Activated CD4-positive, alpha-beta T cell treated with anti-CD3 and anti-CD28 coated beads for 36 hours (primary cell): ENCODE measurements around the gene MT1A. TPM values are rescaled to one million over a fixed set of nuclear protein-coding genes. Genes with fewer than 3 reads are reported as not detected.

Experiments
- ATAC-seq: fragments of 200-7000 bp; cut with Tn5 transposase; one replicate; pipeline ENCODE4 v1.10.0; 2021; ENCODE audit warnings: mild to moderate bottlenecking, moderate library complexity
- CTCF ChIA-PET: fragments of 350-600 bp; sonication (Branson Sonifier 250); formaldehyde crosslinking; loops from one replicate; lab custom pipeline; 2021; ENCODE audit warnings: antibody characterized with exemption; lab: Charles Lee
- POLR2A ChIA-PET: fragments of 350-600 bp; sonication (Branson Sonifier 250); formaldehyde crosslinking; loops from one replicate; lab custom pipeline; 2021; ENCODE audit warnings: antibody characterized with exemption, inconsistent platforms; lab: Charles Lee
- DNase-seq: peaks from one replicate; pipeline ENCODE4 v3.0.0-alpha.2; 2020
- H3K27ac Mint-ChIP-seq: one replicate; pipeline ENCODE4 v1.8.0; 2021; ENCODE audit warnings: mixed read lengths
- H3K27me3 Mint-ChIP-seq: one replicate; pipeline ENCODE4 v1.8.0; 2021; ENCODE audit warnings: mixed read lengths
- H3K36me3 Mint-ChIP-seq: one replicate; pipeline ENCODE4 v1.8.0; 2021; ENCODE audit warnings: low read depth, mixed read lengths
- H3K4me1 Mint-ChIP-seq: one replicate; pipeline ENCODE4 v1.8.0; 2021; ENCODE audit warnings: mixed read lengths
- H3K4me3 Mint-ChIP-seq: one replicate; pipeline ENCODE4 v1.8.0; 2021; ENCODE audit warnings: mild to moderate bottlenecking, moderate library complexity, mixed read lengths
- H3K9me3 Mint-ChIP-seq: one replicate; pipeline ENCODE4 v1.8.0; 2021; ENCODE audit warnings: low read depth, mixed read lengths
- intact Hi-C, 2 experiments: fragments of 100-400 bp; cut with DNase I in 1 of 2; cut with micrococcal nuclease in 1 of 2; formaldehyde crosslinking; loops; one replicate each; pipeline versions ENCODE4 v1.14.2 to v1.15.1; 2022 to 2024; cut with DNase I, micrococcal nuclease
- total RNA-seq, 2 experiments: library from RNA; stranded (reverse); gene quantifications; one replicate each; pipeline ENCODE4 v1.2.3, GENCODE V29; 2021

The MT1A gene
- total RNA-seq, 2 experiments from 2014 or later, result 0.74 to 1.1 TPM

- H3K27me3 Mint-ChIP-seq, result peaks cover 57% of the 10 kb centered on the region
- peaks cover 21% of the 10 kb centered on the region for H3K4me1 Mint-ChIP-seq
- no peaks in the 10 kb centered on the region for H3K9me3 Mint-ChIP-seq
- no peak overlapping the region for H3K27ac Mint-ChIP-seq
- POLR2A ChIA-PET, result no interaction called here
- DNase-seq (no peak), ATAC-seq (peak; percentile 48)
- no peak overlapping the region for H3K4me3 Mint-ChIP-seq
- intact Hi-C loops, result no loop called here
- CTCF ChIA-PET, result interaction anchor here (1.2 to 1.8 kb wide), 4 partner anchors 11 to 31 kb away, joined by 4 to 8 read pairs (median 4); no protein-coding TSS in a partner anchor
- H3K36me3 Mint-ChIP-seq, result no peaks in the 10 kb centered on the region
Observed at GRCh38 chr16:56630134-56630533, 8.3 kb upstream of the MT1A start.

DNA sequence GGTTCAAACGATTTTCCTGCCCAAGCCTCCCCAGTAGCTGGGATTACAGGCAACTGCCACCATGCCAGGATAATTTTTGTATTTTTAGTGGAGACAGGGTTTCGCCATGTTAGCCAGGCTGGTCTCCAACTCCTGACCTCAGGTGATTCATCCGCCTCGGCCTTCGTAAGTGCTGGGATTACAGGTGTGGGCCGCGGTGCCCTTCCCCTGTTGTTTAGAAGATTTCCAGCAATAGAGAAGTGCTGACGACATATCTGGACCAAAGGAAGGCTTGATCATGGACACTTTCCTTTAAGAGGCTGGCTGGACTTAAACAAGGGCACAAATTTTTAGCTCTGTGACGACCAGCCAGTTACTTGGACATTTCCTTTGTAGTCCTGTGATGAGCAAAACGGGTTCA is 7.3 kb upstream of the MT1A start:
- no peak for DNase-seq
- POLR2A ChIA-PET, result no interaction called here
- CTCF ChIA-PET, result interaction anchor here (0.9 to 1.8 kb wide), 5 partner anchors 10 to 30 kb away, joined by 3 to 8 read pairs (median 3); no protein-coding TSS in a partner anchor
- intact Hi-C loops, result no loop called here
- Mint-ChIP-seq H3K27ac (no peak overlapping the region), H3K36me3 (no peaks in the 10 kb centered on the region), H3K27me3 (peaks cover 56% of the 10 kb centered on the region), H3K4me1 (peaks cover 20% of the 10 kb centered on the region), H3K9me3 (no peaks in the 10 kb centered on the region), H3K4me3 (no peak overlapping the region)
- ATAC-seq, result no peak

GRCh38 chr16:56631832-56632155 is 6.7 kb upstream of the MT1A start:
- CTCF ChIA-PET, result interaction anchor here (0.9 to 1.2 kb wide), 2 partner anchors 11 to 26 kb away, joined by 3 read pairs; no protein-coding TSS in a partner anchor
- no peaks in the 10 kb centered on the region for H3K9me3 Mint-ChIP-seq
- intact Hi-C loops, result no loop called here
- no peak overlapping the region for H3K27ac Mint-ChIP-seq
- no peaks in the 10 kb centered on the region for H3K36me3 Mint-ChIP-seq
- no peak for ATAC-seq
- H3K4me3 Mint-ChIP-seq, result peak overlapping the region; percentile 37
- H3K4me1 Mint-ChIP-seq, result peaks cover 18% of the 10 kb centered on the region
- POLR2A ChIA-PET, result no interaction called here
- DNase-seq, result no peak
- peaks cover 59% of the 10 kb centered on the region for H3K27me3 Mint-ChIP-seq

DNA sequence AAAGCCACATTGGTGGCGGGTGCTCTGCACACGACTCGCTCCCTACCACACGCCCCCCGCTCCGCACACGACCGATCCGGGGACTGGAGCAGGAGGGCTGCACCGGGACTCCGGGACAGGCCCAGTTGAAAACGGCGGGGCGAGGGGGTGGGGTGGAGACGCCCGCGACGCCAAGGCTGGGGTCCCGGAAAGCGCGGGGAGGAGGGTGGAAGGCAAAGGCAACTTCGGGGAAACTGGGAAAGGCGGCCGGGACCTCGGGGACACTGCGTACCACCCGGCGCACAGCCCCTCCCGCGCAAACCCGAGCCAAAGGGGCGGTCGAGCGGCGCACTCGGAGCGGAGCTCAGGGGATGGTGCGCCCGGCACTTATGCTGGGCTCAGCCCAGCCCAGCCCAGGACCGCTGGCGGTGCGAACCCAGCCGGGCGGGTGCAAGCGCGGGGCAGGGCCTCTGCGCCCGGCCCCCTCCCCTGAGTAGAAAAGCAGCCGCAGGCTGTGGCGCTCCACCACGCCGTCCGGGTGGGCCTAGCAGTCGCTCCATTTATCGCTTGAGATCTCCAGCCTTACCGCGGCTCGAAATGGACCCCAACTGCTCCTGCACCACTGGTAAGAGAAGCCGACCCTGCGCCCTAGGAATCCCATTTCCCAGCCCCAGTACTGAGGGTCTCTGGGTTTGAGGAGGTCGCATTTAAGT is 6.2 kb upstream of the MT1A start, which contains the start of gene MT1M:
Gene MT1M (plus strand): TSS at position 504 of the 692 bp plus-strand sequence. CDS start 73 bp downstream, at position 577.
- ChIA-PET POLR2A (no interaction called here), CTCF (interaction anchor here (1.2 kb wide), 1 partner anchor 27 kb away, joined by 3 read pairs; no protein-coding TSS in a partner anchor)
- H3K27ac Mint-ChIP-seq, result no peak within 1 kb of the TSS
- peak within 1 kb of the TSS; percentile 52 for H3K4me3 Mint-ChIP-seq
- no peaks in the 10 kb centered on the region for H3K36me3 Mint-ChIP-seq
- no peak for ATAC-seq
- intact Hi-C loops, result no loop called here
- no peaks in the 10 kb centered on the region for H3K9me3 Mint-ChIP-seq
- peaks cover 60% of the 10 kb centered on the region for H3K27me3 Mint-ChIP-seq
- DNase-seq, result peak; percentile 22
- H3K4me1 Mint-ChIP-seq, result peaks cover 18% of the 10 kb centered on the region

- CTCF ChIA-PET, result no interaction called here
- no peaks in the 10 kb centered on the region for H3K36me3 Mint-ChIP-seq
- POLR2A ChIA-PET, result no interaction called here
- DNase-seq, result no peak
- ATAC-seq, result no peak
- H3K27me3 Mint-ChIP-seq, result peaks cover 66% of the 10 kb centered on the region
- H3K9me3 Mint-ChIP-seq, result no peaks in the 10 kb centered on the region
- no peak overlapping the region for H3K27ac Mint-ChIP-seq
- H3K4me3 Mint-ChIP-seq, result peak overlapping the region; percentile 52
- H3K4me1 Mint-ChIP-seq, result peaks cover 21% of the 10 kb centered on the region
- intact Hi-C loops, result no loop called here
Observed at GRCh38 chr16:56632848-56633365, 5.6 kb upstream of the MT1A start.

DNA sequence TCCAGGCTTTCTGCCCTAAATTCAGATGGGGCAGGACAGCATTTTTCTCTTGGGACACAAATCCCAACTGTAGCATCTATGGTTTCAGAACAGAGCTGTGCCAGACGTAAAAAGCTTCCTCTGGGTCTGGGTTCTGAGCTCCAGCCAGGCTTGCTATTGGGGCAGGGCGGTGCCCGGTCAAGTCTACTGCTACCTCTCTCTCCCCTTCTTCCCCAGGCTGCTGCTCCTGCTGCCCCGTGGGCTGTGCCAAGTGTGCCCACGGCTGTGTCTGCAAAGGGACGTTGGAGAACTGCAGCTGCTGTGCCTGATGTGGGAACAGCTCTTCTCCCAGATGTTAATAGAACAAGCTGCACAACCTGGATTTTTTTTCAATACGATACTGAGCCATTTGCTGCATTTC is 4.9 kb upstream of the MT1A start:
- DNase-seq (no peak), ATAC-seq (no peak)
- intact Hi-C loops, result no loop called here
- ChIA-PET POLR2A (no interaction called here), CTCF (no interaction called here)
- Mint-ChIP-seq H3K9me3 (no peaks in the 10 kb centered on the region), H3K27ac (no peak overlapping the region), H3K4me3 (no peak overlapping the region), H3K36me3 (no peaks in the 10 kb centered on the region), H3K4me1 (peaks cover 24% of the 10 kb centered on the region), H3K27me3 (peaks cover 69% of the 10 kb centered on the region)

DNA sequence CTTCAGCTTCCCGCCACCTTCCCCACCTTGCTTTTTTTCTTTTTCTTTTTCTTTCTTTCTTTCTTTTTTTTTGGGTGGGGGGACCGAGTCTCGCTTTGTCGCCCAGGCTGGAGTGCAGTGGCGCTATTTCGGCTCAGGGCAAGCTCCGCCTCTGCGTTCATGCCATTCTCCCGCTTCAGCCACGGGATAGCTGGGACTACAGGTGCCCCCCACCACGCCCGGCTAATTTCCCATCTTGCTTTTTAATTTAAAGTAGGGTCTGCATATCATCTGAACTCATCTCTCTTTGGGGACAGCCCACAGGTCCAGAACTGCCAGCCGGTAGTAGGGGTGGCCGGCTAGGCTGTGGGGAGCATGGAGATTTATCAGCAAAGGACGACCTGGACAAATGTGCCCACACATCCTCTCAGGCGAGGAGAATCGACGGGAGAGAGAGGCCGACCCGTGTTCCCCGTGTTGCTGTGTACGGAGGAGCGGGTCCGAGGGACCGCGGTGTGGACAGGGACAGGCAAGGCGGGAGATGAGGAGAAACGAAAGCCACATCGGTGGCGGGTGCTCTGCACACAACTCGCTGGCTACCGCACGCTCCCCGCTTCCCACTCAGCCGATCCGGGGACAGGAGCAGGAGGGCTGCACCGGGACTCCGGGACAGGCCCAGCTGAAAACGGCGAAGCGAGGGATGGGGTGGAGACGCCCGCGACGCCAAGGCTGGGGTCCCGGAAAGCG is 3.6 kb upstream of the MT1A start:
- peaks cover 80% of the 10 kb centered on the region for H3K27me3 Mint-ChIP-seq
- ChIA-PET CTCF (interaction anchor here (1.0 kb wide), 1 partner anchor 13 kb away, joined by 3 read pairs; no protein-coding TSS in a partner anchor), POLR2A (interaction anchor here (0.7 kb wide), 1 partner anchor 9 kb away, joined by 4 read pairs; the partner anchor contains the start of gene MT1E)
- no peak overlapping the region for H3K27ac Mint-ChIP-seq
- peak overlapping the region; percentile 55 for H3K4me3 Mint-ChIP-seq
- DNase-seq (no peak), ATAC-seq (no peak)
- H3K36me3 Mint-ChIP-seq, result no peaks in the 10 kb centered on the region
- intact Hi-C loops, result no loop called here
- H3K4me1 Mint-ChIP-seq, result peaks cover 24% of the 10 kb centered on the region
- H3K9me3 Mint-ChIP-seq, result no peaks in the 10 kb centered on the region

DNA sequence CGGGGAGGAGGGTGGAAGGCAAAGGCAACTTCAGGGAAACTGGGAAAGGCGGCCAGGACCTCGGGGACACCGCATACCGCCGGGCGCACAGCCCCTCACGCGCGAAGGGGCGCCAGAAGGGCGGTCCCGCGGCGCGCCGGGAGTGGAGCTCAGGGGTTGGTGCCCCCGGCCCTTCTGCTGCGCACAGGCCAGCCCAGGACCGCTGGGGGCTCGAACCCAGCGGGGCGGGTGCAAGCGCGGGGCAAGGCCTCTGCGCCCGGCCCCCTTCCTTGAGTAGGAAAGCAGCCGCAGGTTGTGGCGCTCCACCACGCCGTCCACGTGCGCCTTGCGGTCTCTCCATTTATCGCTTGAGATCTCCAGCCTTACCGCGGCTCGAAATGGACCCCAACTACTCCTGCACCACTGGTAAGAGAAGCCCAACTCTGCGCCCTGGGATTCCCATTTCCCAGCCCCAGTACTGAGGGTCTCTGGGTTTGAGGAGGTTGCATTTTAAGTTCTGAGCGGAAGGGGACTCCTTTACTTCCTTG is 3.0 kb upstream of the MT1A start:
- no peaks in the 10 kb centered on the region for H3K9me3 Mint-ChIP-seq
- peak; percentile 44 for DNase-seq
- peak overlapping the region; percentile 55 for H3K4me3 Mint-ChIP-seq
- H3K27me3 Mint-ChIP-seq, result peaks cover 82% of the 10 kb centered on the region
- no peaks in the 10 kb centered on the region for H3K36me3 Mint-ChIP-seq
- intact Hi-C loops, result no loop called here
- peaks cover 24% of the 10 kb centered on the region for H3K4me1 Mint-ChIP-seq
- H3K27ac Mint-ChIP-seq, result no peak overlapping the region
- POLR2A ChIA-PET, result no interaction called here
- no peak for ATAC-seq
- CTCF ChIA-PET, result no interaction called here

DNA sequence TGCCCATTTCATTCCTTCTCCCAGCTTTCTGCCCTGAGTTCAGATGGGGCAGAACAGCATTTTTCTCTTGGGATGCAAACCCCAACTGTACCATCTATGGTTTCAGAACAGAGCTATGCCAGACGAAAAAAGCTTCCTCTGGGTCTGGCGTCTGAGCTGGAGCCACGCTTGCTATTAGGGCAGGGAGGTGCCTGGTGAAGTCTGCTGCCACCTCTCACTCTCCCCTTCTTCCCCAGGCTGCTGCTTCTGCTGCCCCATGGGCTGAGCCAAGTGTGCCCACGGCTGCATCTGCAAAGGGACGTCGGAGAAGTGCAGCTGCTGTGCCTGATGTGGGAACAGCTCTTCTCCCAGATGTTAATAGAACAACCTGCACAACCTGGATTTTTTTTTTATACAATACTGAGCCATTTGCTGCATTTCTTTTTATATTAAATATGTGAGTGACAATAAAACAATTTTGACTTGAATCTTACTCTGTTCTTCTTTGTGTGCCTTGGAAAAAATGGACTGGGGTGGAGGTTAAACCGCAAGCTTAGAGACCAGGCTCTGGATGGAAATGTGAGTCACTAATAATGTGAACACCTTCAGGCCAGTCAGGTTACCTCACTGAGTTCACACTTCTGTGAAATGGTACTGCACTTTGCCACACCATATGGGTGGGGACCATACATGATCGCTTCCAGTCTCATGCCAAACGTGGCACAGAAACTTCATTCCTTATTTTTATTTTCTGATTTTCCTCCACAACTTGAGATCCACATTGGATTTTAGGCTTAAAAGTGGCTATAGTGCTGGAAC is 1.7 kb upstream of the MT1A start:
- intact Hi-C loops, result no loop called here

GRCh38 chr16:56639045-56639444 is 579 bp downstream of the MT1A start:
- Mint-ChIP-seq H3K9me3 (no peaks in the 10 kb centered on the region), H3K27ac (no peak overlapping the region), H3K36me3 (no peaks in the 10 kb centered on the region), H3K4me3 (no peak overlapping the region), H3K4me1 (peaks cover 34% of the 10 kb centered on the region), H3K27me3 (peaks cover 63% of the 10 kb centered on the region)
- intact Hi-C loops, result no loop called here
- DNase-seq (no peak), ATAC-seq (no peak)
- POLR2A ChIA-PET, result no interaction called here
- CTCF ChIA-PET, result no interaction called here

More for the DNA sequence above, 1.7 kb upstream of the MT1A start:
- CTCF ChIA-PET, result no interaction called here
- peaks cover 79% of the 10 kb centered on the region for H3K27me3 Mint-ChIP-seq
- ATAC-seq (no peak), DNase-seq (no peak)
- peaks cover 22% of the 10 kb centered on the region for H3K4me1 Mint-ChIP-seq
- no peaks in the 10 kb centered on the region for H3K36me3 Mint-ChIP-seq
- no peak overlapping the region for H3K4me3 Mint-ChIP-seq
- POLR2A ChIA-PET, result interaction anchor here (0.6 kb wide), 1 partner anchor 14 kb away, joined by 3 read pairs; no protein-coding TSS in a partner anchor
- H3K9me3 Mint-ChIP-seq, result no peaks in the 10 kb centered on the region
- no peak overlapping the region for H3K27ac Mint-ChIP-seq
